NCI-H128 (cell line): Measurements from ENCODE around the gene KCMF1.
"Not testable (repeated sequence)": the region's sequence is repeated elsewhere in the genome, so short reads cannot be mapped to it uniquely, and the experiment has no call there.

ENCODE experiments used
- DNase-seq: peaks from one replicate; lab custom pipeline; 2025; ENCODE audit not compliant: unreplicated experiment; lab: John Stamatoyannopoulos, UW

The KCMF1 gene

GRCh38 chr2:84970868-84971509, at the start of gene KCMF1:
Gene KCMF1 (plus strand): TSS chr2:84971161. CDS start chr2:84971452, 291 bp downstream.
- DNase-seq = no peak

- no peak for DNase-seq
Observed at GRCh38 chr2:84923009-84923408, 48.0 kb upstream of the KCMF1 start.

DNA sequence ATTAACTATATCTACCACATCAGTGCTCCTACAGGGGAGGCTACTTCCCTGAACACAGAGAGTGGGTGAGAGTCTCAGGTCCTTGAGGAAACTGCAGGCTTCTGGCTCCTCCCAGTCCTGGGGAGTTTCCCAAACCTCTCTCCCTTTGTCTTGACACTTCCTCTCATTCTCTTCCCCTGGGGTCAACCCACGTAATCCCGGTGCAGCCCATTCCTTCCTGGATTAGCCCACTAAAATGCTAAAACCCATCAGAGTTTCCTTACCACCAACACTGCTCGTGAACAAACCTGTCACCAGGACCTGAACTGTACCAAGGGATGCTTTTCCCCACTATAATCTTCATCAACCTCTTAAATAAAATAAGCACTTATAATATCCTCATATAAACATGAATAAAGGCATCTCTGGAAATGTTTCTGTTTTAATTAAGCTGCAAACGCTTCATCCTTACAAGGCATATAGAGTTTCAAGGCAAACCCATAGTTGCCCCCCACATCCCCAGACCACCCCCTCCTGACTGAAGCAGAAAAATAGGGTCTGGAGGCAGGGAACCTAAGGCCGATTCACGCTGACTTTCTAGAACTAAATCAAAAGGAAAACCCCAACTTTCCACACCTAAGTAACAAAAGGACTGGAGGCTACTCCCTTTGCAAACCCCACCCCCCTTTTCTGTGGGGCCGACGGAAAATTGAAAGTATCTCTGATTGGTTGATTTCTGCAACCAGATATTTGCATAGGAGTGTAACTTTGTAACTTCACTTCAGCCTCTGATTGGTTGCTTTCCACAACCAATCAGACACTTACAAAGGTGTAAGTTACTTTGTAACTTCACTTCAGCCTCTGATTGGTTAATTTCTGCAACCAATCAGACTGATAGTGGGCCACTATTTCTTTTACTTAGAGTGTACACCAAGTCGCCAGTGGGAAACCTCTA, 46.5 kb upstream of the KCMF1 start:
- DNase-seq = no peak

GRCh38 chr2:84925336-84925723, 45.6 kb upstream of the KCMF1 start:
- no peak for DNase-seq

GRCh38 chr2:84925724-84926376, 45.1 kb upstream of the KCMF1 start:
- peak; percentile 77 for DNase-seq

DNA sequence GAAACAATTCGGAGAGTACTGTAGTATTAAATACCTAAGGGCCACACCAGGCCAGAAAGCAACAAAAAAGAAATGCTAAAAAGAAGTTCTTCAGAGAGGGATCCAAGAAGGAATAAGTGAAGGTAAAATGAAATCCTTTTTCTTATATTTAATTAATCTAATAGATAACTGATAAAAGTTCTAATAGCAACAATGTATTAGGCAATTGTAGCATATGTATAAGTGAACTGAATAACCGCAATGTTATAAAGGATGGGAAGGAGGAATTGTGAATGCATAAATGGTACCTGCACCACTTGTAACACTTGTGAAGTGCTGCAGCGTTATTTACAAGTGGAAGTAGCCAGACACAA, 43.7 kb upstream of the KCMF1 start:
- DNase-seq = no peak

DNA sequence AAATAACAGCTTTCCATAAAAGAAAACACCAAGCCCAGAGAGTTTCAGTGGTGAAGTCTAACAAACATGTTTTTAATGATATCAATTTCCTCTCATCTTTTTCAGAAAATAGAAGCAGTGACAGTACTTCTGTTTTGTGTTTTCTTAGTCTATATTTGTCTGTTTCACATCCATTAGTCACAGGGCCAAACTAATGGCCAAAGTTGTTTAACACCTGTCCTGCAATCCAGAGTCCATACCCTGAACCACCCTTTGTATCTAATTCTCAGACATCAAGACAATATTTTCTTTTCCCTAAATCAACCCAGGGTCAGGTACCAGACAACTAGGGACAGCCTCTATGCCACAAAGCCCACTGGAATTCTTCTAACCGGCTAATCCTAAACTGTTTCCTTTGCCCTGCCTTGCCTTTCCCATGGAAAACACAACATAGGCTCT, 39.6 kb upstream of the KCMF1 start:
- no peak for DNase-seq

DNA sequence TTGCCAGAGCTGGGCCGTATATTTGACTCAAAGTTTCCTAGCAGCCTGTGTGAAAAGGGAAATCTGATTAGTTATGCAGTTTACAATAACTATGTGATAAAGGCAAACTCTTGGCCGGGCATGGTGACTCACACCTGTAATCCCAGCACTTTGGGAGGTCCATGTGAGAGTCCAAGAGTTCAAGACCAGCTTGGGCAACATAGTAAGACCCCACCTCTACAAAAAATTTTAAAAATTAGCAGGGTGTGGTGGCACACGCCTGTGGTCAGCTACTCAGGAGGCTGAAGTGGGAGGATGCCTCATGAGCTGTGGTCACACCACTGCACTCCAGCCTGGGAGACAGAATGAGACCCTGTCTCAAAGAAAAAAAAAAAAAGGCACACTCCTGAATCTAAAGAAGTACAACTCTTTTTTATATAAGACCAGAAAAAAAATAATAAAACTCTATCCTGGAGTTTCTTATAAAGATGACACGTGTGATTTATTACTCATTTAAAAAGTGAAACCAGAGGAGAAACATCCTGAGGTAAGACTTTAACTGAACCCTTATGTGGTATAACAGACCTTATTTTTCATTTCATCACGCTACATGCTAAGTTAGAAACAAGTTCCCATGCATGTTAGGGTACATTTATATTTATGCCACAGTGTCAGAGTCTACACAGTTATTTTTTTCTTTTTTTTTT, 32.6 kb upstream of the KCMF1 start:
- no peak for DNase-seq

- DNase-seq = no peak
Observed at GRCh38 chr2:84939426-84940087, 31.4 kb upstream of the KCMF1 start.

- no peak for DNase-seq
Observed at GRCh38 chr2:84940088-84940470, 30.9 kb upstream of the KCMF1 start.

- DNase-seq = no peak
Observed at GRCh38 chr2:84940831-84941412, 30.0 kb upstream of the KCMF1 start.

GRCh38 chr2:84942166-84942565, 28.8 kb upstream of the KCMF1 start:
- DNase-seq = no peak

GRCh38 chr2:84942964-84943421, 28.0 kb upstream of the KCMF1 start:
- no peak for DNase-seq

DNA sequence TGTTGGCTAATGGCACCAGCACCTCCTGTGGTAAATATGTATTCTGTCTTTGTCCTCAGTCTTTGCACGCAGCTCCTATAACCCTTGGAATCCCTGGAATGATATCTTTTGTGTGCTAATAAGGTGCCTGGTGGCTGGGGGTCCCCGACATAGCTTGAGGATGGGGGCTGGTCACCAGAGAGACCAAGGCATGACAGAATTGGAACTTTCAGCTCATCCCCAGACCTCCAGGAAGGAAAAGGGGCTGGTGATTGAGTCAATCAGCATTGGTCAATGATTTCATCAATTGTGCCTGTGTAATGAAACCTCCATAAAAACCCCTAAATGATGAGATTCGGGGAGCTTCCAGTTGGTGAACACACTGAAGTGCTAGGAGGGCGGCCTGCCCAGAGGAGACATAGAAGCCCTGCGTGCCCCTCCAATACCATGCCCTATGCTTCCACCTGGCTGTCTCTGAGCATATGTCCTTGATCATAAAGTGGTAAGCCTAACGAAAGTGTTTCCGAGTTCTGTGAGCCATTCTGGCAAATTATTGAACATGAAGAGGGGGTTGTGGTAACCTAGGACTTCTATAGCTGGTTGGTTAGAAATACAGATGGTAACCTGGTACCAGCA, 26.6 kb upstream of the KCMF1 start:
- no peak for DNase-seq

DNA sequence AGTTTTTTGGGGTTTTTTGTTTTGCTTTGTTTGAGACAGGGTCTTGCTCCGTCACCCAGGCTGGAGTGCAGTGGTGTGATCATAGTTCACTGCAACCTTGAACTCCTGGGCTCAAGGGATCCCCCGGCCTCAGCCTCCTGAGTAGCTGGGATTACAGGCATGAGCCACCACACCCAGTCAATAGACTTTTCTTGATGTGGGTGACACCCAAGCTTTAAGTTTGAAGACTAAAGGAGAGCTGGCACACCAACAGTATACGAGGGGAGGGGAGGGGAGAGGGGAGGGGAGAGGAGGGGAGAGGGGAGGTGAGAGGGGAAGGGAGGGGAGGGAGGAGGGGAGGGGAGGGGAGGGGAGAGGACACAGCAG, 25.1 kb upstream of the KCMF1 start:
- not testable (repeated sequence) for DNase-seq

DNA sequence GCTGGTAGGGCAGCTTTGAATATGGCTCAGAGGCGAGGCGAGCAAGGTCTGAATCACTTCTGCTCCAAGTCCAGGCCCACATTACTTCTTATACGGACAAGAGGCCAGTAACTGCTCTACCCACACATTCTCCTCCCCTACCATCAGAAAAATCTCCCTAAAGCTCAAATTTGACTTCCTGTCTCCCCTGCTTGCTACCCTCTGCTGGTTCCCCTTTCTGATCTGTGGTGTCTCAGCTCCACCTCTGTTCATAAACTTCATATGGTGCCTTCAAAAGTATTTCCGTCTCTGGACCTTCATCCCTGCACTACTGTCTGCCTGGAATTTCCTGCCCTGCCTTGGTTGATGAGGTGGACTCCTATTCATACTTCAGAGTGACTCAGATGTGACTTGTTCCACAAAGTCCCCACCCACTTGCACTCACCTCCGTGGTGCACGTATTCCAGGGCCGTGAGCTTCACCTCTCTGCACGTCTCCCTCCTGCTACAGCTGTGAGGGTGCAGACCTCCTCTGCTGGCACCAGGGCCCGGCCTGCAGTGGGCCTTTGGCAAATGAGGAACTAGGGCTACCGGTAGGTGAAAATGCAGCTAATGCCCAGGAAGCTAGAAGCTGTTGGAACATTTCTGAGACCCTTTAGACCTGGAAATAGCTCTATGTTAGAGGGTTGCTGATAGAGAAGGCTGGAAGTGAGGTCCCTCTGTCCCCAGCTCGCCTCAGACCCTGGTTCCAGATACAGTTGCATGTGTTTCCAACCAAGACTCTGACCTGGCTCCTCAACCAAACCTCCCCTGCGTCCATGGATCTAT, 24.6 kb upstream of the KCMF1 start:
- no peak for DNase-seq

DNA sequence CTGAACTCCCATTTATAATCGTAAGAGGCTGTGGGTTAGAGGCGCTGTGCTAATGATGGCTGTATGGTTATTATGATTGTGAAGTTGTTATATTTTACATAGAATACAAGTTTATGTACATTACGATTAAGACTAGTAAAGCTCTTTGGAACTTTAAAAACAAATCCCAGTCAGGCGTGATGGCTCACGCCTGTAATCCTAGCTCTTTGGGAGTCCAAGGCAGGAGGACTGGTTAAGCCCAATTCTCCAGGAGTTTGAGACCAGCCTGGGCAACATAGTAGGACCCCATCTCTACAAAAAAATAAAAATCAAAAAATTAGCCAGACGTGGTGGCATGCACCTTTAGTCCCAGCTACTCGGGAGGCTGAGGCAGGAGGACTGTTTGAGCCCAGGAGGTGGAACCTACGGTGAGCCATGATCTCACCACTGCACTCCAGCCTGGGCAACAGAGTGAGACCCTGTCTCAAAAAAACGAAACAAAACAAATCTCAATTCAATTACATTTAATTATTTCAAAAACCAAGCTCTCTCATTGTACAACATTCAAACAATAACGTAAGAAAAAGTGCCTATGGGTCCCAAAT, 23.9 kb upstream of the KCMF1 start:
- no peak for DNase-seq

- DNase-seq = no peak
Observed at GRCh38 chr2:84953535-84953934, 17.4 kb upstream of the KCMF1 start.

GRCh38 chr2:84954329-84954728, 16.6 kb upstream of the KCMF1 start:
- DNase-seq = no peak
